Ovary (tissue), 9 donors: Measurements from ENCODE around the gene PPP1R1C. TPM values are rescaled to one million over a fixed set of nuclear protein-coding genes. Genes with fewer than 3 reads are reported as not detected.
"Not testable (repeated sequence)": the region's sequence is repeated elsewhere in the genome, so short reads cannot be mapped to it uniquely, and the experiment has no call there.

Source experiments
- DNase-seq, 5 donors: peaks; one replicate each; pipeline ENCODE4 v3.0.0-alpha.2; 2019 to 2020
- H3K27ac ChIP-seq, 2 donors: fragments of 200-600 bp; one replicate each; pipeline versions ENCODE4 v1.5.1 to v1.8.0; 2019 to 2022
- H3K27me3 ChIP-seq: fragments of 200-600 bp; one replicate; pipeline ENCODE4 v1.8.0; 2022
- H3K36me3 ChIP-seq: fragments of 200-600 bp; sonication (generic); one replicate; pipeline ENCODE4 v1.5.1; 2019
- H3K4me1 ChIP-seq: one replicate; pipeline ENCODE4 v1.8.1; 2013; ENCODE audit warnings: mild to moderate bottlenecking, moderate library complexity; ENCODE audit not compliant: insufficient read depth
- H3K4me3 ChIP-seq: fragments of 200-600 bp; sonication (generic); one replicate; pipeline ENCODE4 v1.5.1; 2017
- H3K9me3 ChIP-seq, 2 donors: fragments of 200-600 bp in 1 of 2; sonication (generic) in 1 of 2; one replicate each; pipeline versions ENCODE4 v1.5.1 to v1.8.1; 2013 to 2019; ENCODE audit warnings: mild to moderate bottlenecking in 1 of 2, moderate library complexity in 1 of 2
- CTCF ChIP-seq, 3 donors: fragments of 450-650 bp in 2 of 3; fragments of 200-600 bp in 1 of 3; IDR thresholded peaks; one replicate each; pipeline versions ENCODE4 v1.5.1 to v1.8.0; 2016 to 2022; ENCODE audit warnings: antibody characterized with exemption in 3 of 3, mild to moderate bottlenecking in 1 of 3
- EP300 ChIP-seq: sonication (generic); formaldehyde crosslinking; IDR thresholded peaks from one replicate; pipeline ENCODE4 v1.6.1; 2017; ENCODE audit warnings: antibody characterized with exemption
- POLR2A ChIP-seq: fragments of 450-650 bp; IDR thresholded peaks from one replicate; pipeline ENCODE4 v1.6.1; 2017; ENCODE audit warnings: antibody characterized with exemption, mild to moderate bottlenecking, moderate library complexity
- WGBS, 3 donors: extraction: QIAGEN DNeasy Blood & Tissue Kit in 1 of 3; methylation state at CpG; one replicate each; pipeline versions ENCODE4 v1.1.5 to v1.1.7; 2013 to 2017; 5-methylcytosine and 5-hydroxymethylcytosine counted together
- intact Hi-C, 4 donors: fragments of 100-400 bp; cut with DNase I; formaldehyde crosslinking; loops; one replicate each; pipeline versions ENCODE4 v1.11.0 to v1.15.1; 2022 to 2023
- polyA plus RNA-seq, 2 donors: library from polyadenylated mRNA; stranded (reverse); fragments of 200-250 nt in 1 of 2; fragments of 350-450 nt in 1 of 2; fragmentation: Illumina TruSeq in 1 of 2; extraction: RNeasy Lipid Tissue Mini Kit (QIAGEN cat#74804) in 1 of 2; gene quantifications; one replicate each; pipeline ENCODE4 v1.2.3, GENCODE V29; 2013 to 2014
- total RNA-seq, 7 donors: library from RNA; depleted of rRNA in 2 of 7; stranded (reverse); fragments of >200 nt in 2 of 7; fragmentation: NEBNext Ultra II Directional in 3 of 7; extraction: Animal tissue kit (Norgen Biotek cat#: 25700) in 3 of 7; gene quantifications; one replicate each; pipeline versions ENCODE4 v1.1.0 to v1.2.4, GENCODE V29; 2016 to 2023
- donor health status: DM: no; HTN: no; CAD: no; lungs with moderate emphysema.
- donor health status: DM: no; HTN: no; CAD: no.
- donor health status: Bipolar disorder and iron deficiency.
- donor health status: DM: yes; HTN: yes; CAD: no.
- donor health status: DM: no; HTN: no; CAD: no.
- donor health status: DM: yes; HTN: yes; CAD: no.

Gene PPP1R1C
- total and polyA plus RNA-seq, 9 donors: 0.10 to 1.1 (median 0.76) TPM; not detected in 5

- Histone ChIP-seq H3K9me3 (no peaks in the 10 kb centered on the region), H3K27me3 (no peaks in the 10 kb centered on the region), H3K4me1 (peaks cover 1% of the 10 kb centered on the region), H3K27ac (no peak overlapping the region), H3K36me3 (no peaks in the 10 kb centered on the region), H3K4me3 (no peak overlapping the region)
- 7 to 16% (median 10%) methylated on average over 1 of the region's 1 CpG for WGBS, 3 donors
- intact Hi-C loops: loop anchor here in 2 of 4 donors (10.0 kb wide), 1 partner anchor 210 kb away; no protein-coding TSS in a partner anchor
- no peak for DNase-seq
- no peak for TF ChIP-seq EP300
- no peak for TF ChIP-seq CTCF (IDR thresholded peaks at IDR 0.05)
- no peak for TF ChIP-seq POLR2A
Measured at GRCh38 chr2:181955010-181955409, 30.6 kb upstream of the PPP1R1C start.

- not testable (repeated sequence) for H3K27me3 ChIP-seq, H3K36me3 ChIP-seq, H3K4me3 ChIP-seq, DNase-seq, H3K27ac ChIP-seq, H3K4me1 ChIP-seq, H3K9me3 ChIP-seq
- 94 to 97% (median 95%) methylated on average over 3 of the region's 3 CpGs for WGBS, 3 donors
- intact Hi-C loops: loop anchor here in 2 of 4 donors (10.0 kb wide), 1 partner anchor 211 kb away; no protein-coding TSS in a partner anchor
Measured at GRCh38 chr2:181955866-181956265, 29.8 kb upstream of the PPP1R1C start.

GRCh38 chr2:181957668-181958067 lies 28.0 kb upstream of the PPP1R1C start:
- no peaks in the 10 kb centered on the region for H3K9me3 ChIP-seq
- DNase-seq: no peak
- no peak overlapping the region for H3K4me3 ChIP-seq
- WGBS, 3 donors: 81 to 91% (median 86%) methylated on average over 4 of the region's 4 CpGs
- no peak for TF ChIP-seq POLR2A
- TF ChIP-seq CTCF (IDR thresholded peaks at IDR 0.05): no peak
- TF ChIP-seq EP300: no peak
- H3K27ac ChIP-seq: no peak overlapping the region
- no peaks in the 10 kb centered on the region for H3K36me3 ChIP-seq
- H3K27me3 ChIP-seq: no peaks in the 10 kb centered on the region
- intact Hi-C loops: loop anchor here in 2 of 4 donors (10.0 kb wide), 1 partner anchor 213 kb away; no protein-coding TSS in a partner anchor
- peaks cover 1% of the 10 kb centered on the region for H3K4me1 ChIP-seq

- H3K27ac ChIP-seq: no peak overlapping the region
- peaks cover 1% of the 10 kb centered on the region for H3K4me1 ChIP-seq
- no peaks in the 10 kb centered on the region for H3K36me3 ChIP-seq
- TF ChIP-seq EP300: no peak
- TF ChIP-seq CTCF (IDR thresholded peaks at IDR 0.05): no peak
- TF ChIP-seq POLR2A: no peak
- H3K4me3 ChIP-seq: no peak overlapping the region
- no peaks in the 10 kb centered on the region for H3K27me3 ChIP-seq
- no peaks in the 10 kb centered on the region for H3K9me3 ChIP-seq
- 95% methylated on average over 1 of the region's 1 CpG for WGBS, 3 donors
- DNase-seq: no peak
- intact Hi-C loops: loop anchor here in 2 of 4 donors (10.0 kb wide), 1 partner anchor 214 kb away; no protein-coding TSS in a partner anchor
Measured at GRCh38 chr2:181958726-181959125, 26.9 kb upstream of the PPP1R1C start.

GRCh38 chr2:181959508-181959907 lies 26.1 kb upstream of the PPP1R1C start:
- intact Hi-C loops: loop anchor here in 2 of 4 donors (10.0 kb wide), 1 partner anchor 215 kb away; no protein-coding TSS in a partner anchor

GRCh38 chr2:181961167-181961566 lies 24.5 kb upstream of the PPP1R1C start:
- intact Hi-C loops, H3K4me1 ChIP-seq, H3K4me3 ChIP-seq, DNase-seq, H3K27ac ChIP-seq, H3K27me3 ChIP-seq, H3K9me3 ChIP-seq, H3K36me3 ChIP-seq: not testable (repeated sequence)
- 93 to 97% (median 97%) methylated on average over 8 of the region's 8 CpGs for WGBS, 3 donors

More at GRCh38 chr2:181959508-181959907, 26.1 kb upstream of the PPP1R1C start:
- TF ChIP-seq EP300 (no peak), CTCF (IDR thresholded peaks at IDR 0.05) (no peak), POLR2A (no peak)
- no peak overlapping the region for H3K4me3 ChIP-seq
- no peaks in the 10 kb centered on the region for H3K4me1 ChIP-seq
- no peaks in the 10 kb centered on the region for H3K9me3 ChIP-seq
- H3K36me3 ChIP-seq: no peaks in the 10 kb centered on the region
- H3K27ac ChIP-seq: no peak overlapping the region
- DNase-seq: no peak
- H3K27me3 ChIP-seq: no peaks in the 10 kb centered on the region
